HepG2 (cell line): ENCODE data around the gene GRIK3. TPM values are rescaled to one million over a fixed set of nuclear protein-coding genes. Genes with fewer than 3 reads are reported as not detected.

ENCODE experiments used
- ATAC-seq: fragments of 200-7000 bp; cut with Tn5 transposase; 3 replicates; pipeline ENCODE4 v1.9.1; 2020; ENCODE audit warnings: mild to moderate bottlenecking, moderate library complexity
- BruUV-seq: library from RNA; stranded (reverse); fragments of 400-500 nt; replicated peaks from 2 replicates; lab custom pipeline; 2021; lab: Mats Ljungman, UMichigan
- CTCF ChIA-PET: fragments of 300-600 bp; formaldehyde crosslinking; extraction: SDS; loops from one replicate; lab custom pipeline; 2021; ENCODE audit warnings: low total read pairs, inconsistent platforms, low intra/inter-chr PET ratio; lab: Yijun Ruan, JAX
- POLR2A ChIA-PET: fragments of 350-600 bp; sonication (Branson Sonifier 250); formaldehyde crosslinking; loops from one replicate; lab custom pipeline; 2020; ENCODE audit warnings: antibody characterized with exemption, inconsistent platforms; lab: Yijun Ruan, JAX
- DNase-seq: peaks from one replicate; pipeline ENCODE4 v3.0.0-alpha.2; 2015; ENCODE audit warnings: low spot score
- FAIRE-seq: peaks from 3 replicates; lab custom pipeline; 2011; peaks lifted over from hg19 to GRCh38; lab: Jason Lieb, UNC
- H2AFZ ChIP-seq: one replicate; pipeline ENCODE4 v1.6.1; 2011; ENCODE audit warnings: low read length, inconsistent platforms
- H3K27ac ChIP-seq: fragments of 300-600 bp; 3 replicates; pipeline ENCODE4 v1.8.0; 2011; ENCODE audit warnings: mixed run types, mild to moderate bottlenecking, mixed read lengths, low read length, inconsistent platforms; ENCODE audit not compliant: insufficient read depth; ENCODE audit errors: extremely low read length
- H3K27me3 ChIP-seq, 2 experiments: fragments of 200-600 bp in 1 of 2; 2 replicates in 1 of 2; 3 replicates in 1 of 2; pipeline versions ENCODE4 v1.6.0 to v1.8.0; 2011; ENCODE audit warnings: low read length in 2 of 2, mild to moderate bottlenecking in 2 of 2, moderate library complexity in 2 of 2, inconsistent platforms in 1 of 2; ENCODE audit not compliant: insufficient read depth in 2 of 2, control insufficient read depth in 1 of 2
- H3K36me3 ChIP-seq, 2 experiments: fragments of 200-600 bp in 1 of 2; replicated peaks in 1 of 2; 2 replicates in 1 of 2; 3 replicates in 1 of 2; pipeline versions ENCODE4 v1.5.1 to v1.8.0; 2011; ENCODE audit warnings: low read length in 2 of 2, inconsistent platforms in 1 of 2; ENCODE audit not compliant: insufficient read depth in 2 of 2, control insufficient read depth in 1 of 2
- H3K4me1 ChIP-seq: 2 replicates; pipeline ENCODE4 v1.5.1; 2012; ENCODE audit warnings: low read length, inconsistent platforms; ENCODE audit not compliant: insufficient read depth
- H3K4me2 ChIP-seq: 2 replicates; pipeline ENCODE4 v1.6.0; 2011; ENCODE audit warnings: low read depth, low read length, inconsistent platforms
- H3K4me3 ChIP-seq, 3 experiments: fragments of 200-600 bp in 1 of 3; sonication (generic), shearing (Covaris generic) in 1 of 3; replicated peaks in 1 of 3; 2 replicates each; pipeline ENCODE4 v1.5.1; 2011 to 2016; ENCODE audit warnings: low read length in 3 of 3, inconsistent platforms in 2 of 3, low read depth in 2 of 3, mild to moderate bottlenecking in 2 of 3, control low read depth in 1 of 3, mixed read lengths in 1 of 3; ENCODE audit not compliant: insufficient read depth in 1 of 3
- H3K79me2 ChIP-seq: one replicate; pipeline ENCODE4 v1.6.1; 2011; ENCODE audit warnings: low read length, inconsistent platforms; ENCODE audit not compliant: insufficient read depth
- H3K9ac ChIP-seq: 2 replicates; pipeline ENCODE4 v1.6.0; 2011; ENCODE audit warnings: mild to moderate bottlenecking, low read depth, low read length, inconsistent platforms; ENCODE audit not compliant: insufficient read depth
- H3K9me3 ChIP-seq: 2 replicates; pipeline ENCODE4 v1.5.1; 2012; ENCODE audit warnings: mild to moderate bottlenecking, low read length
- H4K20me1 ChIP-seq: 2 replicates; pipeline ENCODE4 v1.6.0; 2011; ENCODE audit warnings: inconsistent platforms, mild to moderate bottlenecking, low read length, moderate library complexity; ENCODE audit not compliant: insufficient read depth
- ARID5B ChIP-seq: IDR thresholded peaks from 2 replicates; pipeline ENCODE4 v1.4.0; 2020; ENCODE audit warnings: mild to moderate bottlenecking, missing genetic modification reagents
- FOSL2 ChIP-seq: sonication (generic); formaldehyde crosslinking; IDR thresholded peaks from 2 replicates; pipeline ENCODE4 v1.4.0; 2020; ENCODE audit warnings: missing genetic modification reagents
- FOXA3 ChIP-seq: IDR thresholded peaks from 2 replicates; pipeline ENCODE4 v1.6.1; 2016; ENCODE audit warnings: missing genetic modification reagents, missing compliant biosample characterization
- NFRKB ChIP-seq: fragments of 450-650 bp; IDR thresholded peaks from 2 replicates; pipeline ENCODE4 v1.6.1; 2017
- SOX13 ChIP-seq, 3 experiments: fragments of 450-650 bp in 1 of 3; sonication (generic) in 1 of 3; formaldehyde crosslinking in 1 of 3; IDR thresholded peaks in 2 of 3; conservative IDR thresholded peaks in 1 of 3; 2 replicates each; pipeline versions ENCODE4 v1.5.0 to v1.6.1; 2016 to 2020; ENCODE audit warnings: antibody characterized with exemption in 1 of 3, mild to moderate bottlenecking in 1 of 3, missing compliant biosample characterization in 1 of 3, missing genetic modification reagents in 1 of 3, moderate library complexity in 1 of 3
- SOX5 ChIP-seq: IDR thresholded peaks from 2 replicates; pipeline ENCODE4 v1.6.1; 2016; ENCODE audit warnings: borderline replicate concordance
- SOX6 ChIP-seq, 2 experiments: fragments of 450-650 bp in 1 of 2; sonication (generic) in 1 of 2; formaldehyde crosslinking in 1 of 2; IDR thresholded peaks; 2 replicates each; pipeline versions ENCODE4 v1.4.0 to v1.6.1; 2017 to 2020; ENCODE audit warnings: antibody characterized with exemption in 1 of 2, mild to moderate bottlenecking in 1 of 2, missing genetic modification reagents in 1 of 2
- STAT5B ChIP-seq: sonication (generic); formaldehyde crosslinking; IDR thresholded peaks from 2 replicates; pipeline ENCODE4 v1.4.0; 2020; ENCODE audit warnings: missing genetic modification reagents
- ZNF224 ChIP-seq: sonication (generic); formaldehyde crosslinking; IDR thresholded peaks from 2 replicates; pipeline ENCODE4 v1.5.0; 2020; ENCODE audit warnings: mild to moderate bottlenecking, missing genetic modification reagents
- WGBS: methylation state at CpG from one replicate; pipeline ENCODE4 v1.1.6; 2017; ENCODE audit warnings: low lambda C conversion rate; 5-methylcytosine and 5-hydroxymethylcytosine counted together
- in situ Hi-C: cut with HindIII; loops from 2 replicates; pipeline ENCODE4 v1.10.0; 2017; ENCODE audit warnings: low pct_unique_long_range_greater_than_20kb; ENCODE audit not compliant: extremely low pct_ligation_motif_present
- intact Hi-C: fragments of 100-400 bp; cut with micrococcal nuclease; formaldehyde crosslinking; loops from one replicate; pipeline ENCODE4 v1.10.0; 2022; ENCODE audit not compliant: unreplicated experiment
- polyA plus RNA-seq, 8 experiments: library from polyadenylated mRNA; depleted of rRNA in 3 of 8; stranded (reverse) in 7 of 8; unstranded in 1 of 8; fragments of >200 nt; fragmentation: Illumina TruSeq in 4 of 8; extraction: Trizol in 4 of 8; gene quantifications; 2 replicates each; pipeline versions ENCODE4 v1.2.1 to v1.2.3, GENCODE V29; 2011 to 2016; ENCODE audit warnings: low read depth in 4 of 8, missing spikeins in 1 of 8, mixed read lengths in 1 of 8; ENCODE audit not compliant: insufficient read depth in 1 of 8
- total RNA-seq, 5 experiments: library from RNA; depleted of rRNA; stranded (reverse); fragments of >200 nt; fragmentation: Illumina TruSeq; extraction: Trizol; gene quantifications; 2 replicates each; pipeline ENCODE4 v1.2.3, GENCODE V29; 2016; ENCODE audit warnings: low read depth in 1 of 5
- TF ChIP-seq, protein P1 (sequence below): sonication (generic); formaldehyde crosslinking; IDR thresholded peaks from 2 replicates; pipeline ENCODE4 v1.4.0; 2020; ENCODE audit warnings: mild to moderate bottlenecking, missing genetic modification reagents

GRIK3 gene
- total and polyA plus RNA-seq, 2 of the 13 experiments (the other 11 are each of a cell fraction or from before 2014, with no cell fraction given) = not detected

GRCh38 chr1:36751525-36751924 is 282.8 kb downstream of the GRIK3 start:
- ATAC-seq = peak; percentile 64
- 0 out of 2 replicates have a peak, but pooled peaks cover 3% of the 10 kb centered on the region for H4K20me1 ChIP-seq
- intact Hi-C loops (no loop called here), in situ Hi-C loops (no loop called here)
- TF ChIP-seq ARID5B (CRISPR knock-in tag) = peak; percentile 30; the same call in 1 of the 2 replicates
- TF ChIP-seq FOSL2 (CRISPR knock-in tag) = peak; percentile 47; the same call in 1 of the 2 replicates
- no peak for TF ChIP-seq SOX13 (IDR thresholded peaks at IDR 0.05)
- TF ChIP-seq SOX13 (CRISPR knock-in tag; conservative IDR thresholded peaks at IDR 0.05 in 1 of 2, IDR thresholded peaks at IDR 0.05 in 1 of 2) = peak in 1 of 2 experiments; percentile 88; a peak in 2 of 4 replicates
- no peak for TF ChIP-seq SOX6 (IDR thresholded peaks at IDR 0.05)
- TF ChIP-seq SOX6 (CRISPR knock-in tag; IDR thresholded peaks at IDR 0.05) = peak; percentile 43; the same call in 1 of the 2 replicates
- TF ChIP-seq ZNF224 (CRISPR knock-in tag) = no peak
- TF ChIP-seq STAT5B = no peak
- TF ChIP-seq, protein P1, sequence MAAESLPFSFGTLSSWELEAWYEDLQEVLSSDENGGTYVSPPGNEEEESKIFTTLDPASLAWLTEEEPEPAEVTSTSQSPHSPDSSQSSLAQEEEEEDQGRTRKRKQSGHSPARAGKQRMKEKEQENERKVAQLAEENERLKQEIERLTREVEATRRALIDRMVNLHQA (CRISPR knock-in tag) = no peak
- TF ChIP-seq NFRKB = no peak
- 0 out of 2 replicates have a peak, but pooled peaks have one; percentile 23 for TF ChIP-seq FOXA3
- peak; percentile 90; the same call in 1 of the 2 replicates for TF ChIP-seq SOX5 (CRISPR knock-in tag)
- peaks cover 16% of the 10 kb centered on the region for H3K4me1 ChIP-seq
- peak; percentile 55 for DNase-seq
- 4% methylated on average over 4 of the region's 4 CpGs for WGBS
- H3K79me2 ChIP-seq = no peaks in the 10 kb centered on the region
- POLR2A ChIA-PET = no interaction called here
- no peaks in the 10 kb centered on the region for H3K9me3 ChIP-seq
- H3K9ac ChIP-seq = no peak overlapping the region
- H3K36me3 ChIP-seq = no peaks in the 10 kb centered on the region
- no TSS peak for BruUV-seq
- no peak overlapping the region for H3K27ac ChIP-seq
- FAIRE-seq = no peak
- CTCF ChIA-PET = no interaction called here
- no peak overlapping the region for H3K4me3 ChIP-seq
- H3K27me3 ChIP-seq = peaks cover 2 to 20% of the 10 kb centered on the region in 2 experiments; a peak in 4 of 5 replicates
- no peak overlapping the region for H3K4me2 ChIP-seq
- no peak overlapping the region for H2AFZ ChIP-seq
